Measurements from ENCODE around the gene PDCL3. TPM values are rescaled to one million over a fixed set of nuclear protein-coding genes. Genes with fewer than 3 reads are reported as not detected.

Gene PDCL3
- total RNA-seq, 1 experiment from 2014 or later: 22.1 TPM

GRCh38 chr2:100577777-100578176, 15.0 kb downstream of the PDCL3 start (continued):
- TF ChIP-seq FOXJ3 (CRISPR knock-in tag; IDR thresholded peaks at IDR 0.05; ENCODE audit: borderline replicate concordance) (no peak), PREB (CRISPR knock-in tag; IDR thresholded peaks at IDR 0.05; ENCODE audit: borderline replicate concordance) (no peak), SMAD3 (CRISPR knock-in tag; IDR thresholded peaks at IDR 0.05; ENCODE audit: borderline replicate concordance) (no peak), ZNF121 (CRISPR knock-in tag; IDR thresholded peaks at IDR 0.05) (no peak), E2F1 (CRISPR knock-in tag; IDR thresholded peaks at IDR 0.05) (no peak), FOXK1 (CRISPR knock-in tag; IDR thresholded peaks at IDR 0.05) (no peak), CREB1 (CRISPR knock-in tag; IDR thresholded peaks at IDR 0.05) (no peak), SMAD4 (CRISPR knock-in tag; IDR thresholded peaks at IDR 0.05) (no peak)
- TF ChIP-seq, protein P1, sequence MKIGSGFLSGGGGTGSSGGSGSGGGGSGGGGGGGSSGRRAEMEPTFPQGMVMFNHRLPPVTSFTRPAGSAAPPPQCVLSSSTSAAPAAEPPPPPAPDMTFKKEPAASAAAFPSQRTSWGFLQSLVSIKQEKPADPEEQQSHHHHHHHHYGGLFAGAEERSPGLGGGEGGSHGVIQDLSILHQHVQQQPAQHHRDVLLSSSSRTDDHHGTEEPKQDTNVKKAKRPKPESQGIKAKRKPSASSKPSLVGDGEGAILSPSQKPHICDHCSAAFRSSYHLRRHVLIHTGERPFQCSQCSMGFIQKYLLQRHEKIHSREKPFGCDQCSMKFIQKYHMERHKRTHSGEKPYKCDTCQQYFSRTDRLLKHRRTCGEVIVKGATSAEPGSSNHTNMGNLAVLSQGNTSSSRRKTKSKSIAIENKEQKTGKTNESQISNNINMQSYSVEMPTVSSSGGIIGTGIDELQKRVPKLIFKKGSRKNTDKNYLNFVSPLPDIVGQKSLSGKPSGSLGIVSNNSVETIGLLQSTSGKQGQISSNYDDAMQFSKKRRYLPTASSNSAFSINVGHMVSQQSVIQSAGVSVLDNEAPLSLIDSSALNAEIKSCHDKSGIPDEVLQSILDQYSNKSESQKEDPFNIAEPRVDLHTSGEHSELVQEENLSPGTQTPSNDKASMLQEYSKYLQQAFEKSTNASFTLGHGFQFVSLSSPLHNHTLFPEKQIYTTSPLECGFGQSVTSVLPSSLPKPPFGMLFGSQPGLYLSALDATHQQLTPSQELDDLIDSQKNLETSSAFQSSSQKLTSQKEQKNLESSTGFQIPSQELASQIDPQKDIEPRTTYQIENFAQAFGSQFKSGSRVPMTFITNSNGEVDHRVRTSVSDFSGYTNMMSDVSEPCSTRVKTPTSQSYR (CRISPR knock-in tag; IDR thresholded peaks at IDR 0.05): no peak

DNA sequence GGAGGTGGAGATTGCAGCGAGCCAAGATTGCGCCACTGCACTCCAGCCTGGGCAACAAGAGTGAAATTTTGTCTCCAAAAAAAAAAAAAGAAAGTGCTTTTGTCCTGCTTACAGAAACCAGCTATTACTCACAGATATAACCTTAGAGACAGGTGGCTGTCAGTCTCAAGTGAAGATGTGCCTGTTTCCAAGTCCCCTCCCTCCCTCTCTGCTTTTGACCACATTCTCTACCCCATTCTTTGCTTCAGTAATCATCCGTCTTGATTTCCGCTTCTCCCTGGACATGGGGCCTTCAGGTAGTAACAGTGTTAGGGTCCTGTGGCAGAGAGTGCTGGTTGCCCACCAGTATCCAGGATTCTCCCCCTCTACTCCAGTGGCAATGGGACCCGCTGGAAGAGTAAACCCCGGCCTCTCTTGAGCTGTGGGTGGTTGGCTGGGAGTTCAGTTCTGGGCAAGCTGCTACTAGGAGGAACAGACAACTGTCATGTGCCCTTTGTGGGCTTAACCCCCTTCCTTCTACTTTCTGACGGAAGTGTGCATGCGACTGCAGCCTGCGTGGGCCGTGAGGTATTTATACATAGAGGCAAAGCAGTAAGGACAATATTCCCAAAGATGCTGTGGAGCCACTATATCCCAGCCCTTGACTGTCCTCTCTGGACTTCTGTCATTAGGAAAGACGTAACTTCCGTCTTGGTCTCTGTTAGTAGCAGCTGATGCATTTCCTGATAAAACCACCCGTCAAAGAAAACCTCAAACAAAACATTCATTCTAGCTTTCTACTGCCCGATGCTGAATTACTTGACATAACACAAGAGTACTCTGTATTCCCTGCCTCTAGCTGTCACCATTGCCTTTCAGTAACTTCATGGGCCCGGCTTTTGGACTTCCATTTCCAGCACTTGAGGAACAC, 17.8 kb downstream of the PDCL3 start:
- TF ChIP-seq GRHL2 (CRISPR knock-in tag; IDR thresholded peaks at IDR 0.05; ENCODE audit: insufficient replicate concordance, severe bottlenecking) (no peak), ZNF263 (CRISPR knock-in tag; IDR thresholded peaks at IDR 0.05; ENCODE audit: low read depth) (no peak), SOX15 (CRISPR knock-in tag; IDR thresholded peaks at IDR 0.05) (no peak), OVOL2 (CRISPR knock-in tag; IDR thresholded peaks at IDR 0.05; ENCODE audit: borderline replicate concordance) (no peak), HMGA2 (CRISPR knock-in tag; IDR thresholded peaks at IDR 0.05) (no peak)
- TF ChIP-seq, protein P2, sequence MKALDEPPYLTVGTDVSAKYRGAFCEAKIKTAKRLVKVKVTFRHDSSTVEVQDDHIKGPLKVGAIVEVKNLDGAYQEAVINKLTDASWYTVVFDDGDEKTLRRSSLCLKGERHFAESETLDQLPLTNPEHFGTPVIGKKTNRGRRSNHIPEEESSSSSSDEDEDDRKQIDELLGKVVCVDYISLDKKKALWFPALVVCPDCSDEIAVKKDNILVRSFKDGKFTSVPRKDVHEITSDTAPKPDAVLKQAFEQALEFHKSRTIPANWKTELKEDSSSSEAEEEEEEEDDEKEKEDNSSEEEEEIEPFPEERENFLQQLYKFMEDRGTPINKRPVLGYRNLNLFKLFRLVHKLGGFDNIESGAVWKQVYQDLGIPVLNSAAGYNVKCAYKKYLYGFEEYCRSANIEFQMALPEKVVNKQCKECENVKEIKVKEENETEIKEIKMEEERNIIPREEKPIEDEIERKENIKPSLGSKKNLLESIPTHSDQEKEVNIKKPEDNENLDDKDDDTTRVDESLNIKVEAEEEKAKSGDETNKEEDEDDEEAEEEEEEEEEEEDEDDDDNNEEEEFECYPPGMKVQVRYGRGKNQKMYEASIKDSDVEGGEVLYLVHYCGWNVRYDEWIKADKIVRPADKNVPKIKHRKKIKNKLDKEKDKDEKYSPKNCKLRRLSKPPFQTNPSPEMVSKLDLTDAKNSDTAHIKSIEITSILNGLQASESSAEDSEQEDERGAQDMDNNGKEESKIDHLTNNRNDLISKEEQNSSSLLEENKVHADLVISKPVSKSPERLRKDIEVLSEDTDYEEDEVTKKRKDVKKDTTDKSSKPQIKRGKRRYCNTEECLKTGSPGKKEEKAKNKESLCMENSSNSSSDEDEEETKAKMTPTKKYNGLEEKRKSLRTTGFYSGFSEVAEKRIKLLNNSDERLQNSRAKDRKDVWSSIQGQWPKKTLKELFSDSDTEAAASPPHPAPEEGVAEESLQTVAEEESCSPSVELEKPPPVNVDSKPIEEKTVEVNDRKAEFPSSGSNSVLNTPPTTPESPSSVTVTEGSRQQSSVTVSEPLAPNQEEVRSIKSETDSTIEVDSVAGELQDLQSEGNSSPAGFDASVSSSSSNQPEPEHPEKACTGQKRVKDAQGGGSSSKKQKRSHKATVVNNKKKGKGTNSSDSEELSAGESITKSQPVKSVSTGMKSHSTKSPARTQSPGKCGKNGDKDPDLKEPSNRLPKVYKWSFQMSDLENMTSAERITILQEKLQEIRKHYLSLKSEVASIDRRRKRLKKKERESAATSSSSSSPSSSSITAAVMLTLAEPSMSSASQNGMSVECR (CRISPR knock-in tag; IDR thresholded peaks at IDR 0.05; ENCODE audit: borderline replicate concordance): no peak
- Mint-ChIP-seq H3K27ac (no peak overlapping the region), H3K27me3 (ENCODE audit: low read depth) (no peaks in the 10 kb centered on the region), H3K36me3 (peaks cover 8% of the 10 kb centered on the region), H3K9me3 (peaks cover 4% of the 10 kb centered on the region; the same call in 1 of the 2 replicates), H3K4me3 (no peak overlapping the region), H3K4me1 (no peaks in the 10 kb centered on the region)
- CTCF ChIA-PET: interaction anchor here (1.0 to 1.3 kb wide), 2 partner anchors 17 to 318 kb away, joined by 3 read pairs; no protein-coding TSS in a partner anchor
- POLR2A ChIA-PET: no interaction called here
- no peak for ATAC-seq
- no peak for DNase-seq (ENCODE audit: low spot score)
